ENCODE measurements around the gene SLCO2B1.

The SLCO2B1 gene

DNA sequence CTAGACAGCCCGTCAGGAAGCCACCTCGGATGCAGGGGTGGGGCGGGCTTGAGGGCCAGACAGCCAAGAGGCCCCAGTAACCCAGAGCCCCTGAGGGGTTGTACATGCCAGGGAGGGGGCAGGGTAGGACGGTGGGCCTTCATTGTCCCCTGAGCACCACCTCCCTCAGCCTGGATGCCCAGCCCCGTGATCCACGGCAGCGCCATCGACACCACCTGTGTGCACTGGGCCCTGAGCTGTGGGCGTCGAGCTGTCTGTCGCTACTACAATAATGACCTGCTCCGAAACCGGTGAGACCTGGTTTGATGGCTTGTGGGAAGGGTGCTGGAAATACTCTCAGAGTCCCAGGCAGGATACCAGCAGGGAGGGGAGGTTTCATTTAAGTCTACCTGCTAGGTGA lies 52.2 kb downstream of the SLCO2B1 start:
- POLR2A ChIA-PET, result no interaction called here
- no peak for TF ChIP-seq TARDBP (IDR thresholded peaks at IDR 0.05)
- TF ChIP-seq SUZ12 (IDR thresholded peaks at IDR 0.05), result no peak
- no peak for TF ChIP-seq CTBP1 (IDR thresholded peaks at IDR 0.05; ENCODE audit: borderline replicate concordance)
- TF ChIP-seq ARNT (IDR thresholded peaks at IDR 0.05), result no peak
- TF ChIP-seq FOXM1 (IDR thresholded peaks at IDR 0.05; ENCODE audit: borderline replicate concordance), result no peak
- no peak for TF ChIP-seq FOXA1 (IDR thresholded peaks at IDR 0.05)
- DNase-seq (ENCODE audit: extremely low spot score), result no peak
- CTCF ChIA-PET, result interaction anchor here (8.5 kb wide), 1 partner anchor 60 kb away, joined by 174 read pairs; no protein-coding TSS in a partner anchor

DNA sequence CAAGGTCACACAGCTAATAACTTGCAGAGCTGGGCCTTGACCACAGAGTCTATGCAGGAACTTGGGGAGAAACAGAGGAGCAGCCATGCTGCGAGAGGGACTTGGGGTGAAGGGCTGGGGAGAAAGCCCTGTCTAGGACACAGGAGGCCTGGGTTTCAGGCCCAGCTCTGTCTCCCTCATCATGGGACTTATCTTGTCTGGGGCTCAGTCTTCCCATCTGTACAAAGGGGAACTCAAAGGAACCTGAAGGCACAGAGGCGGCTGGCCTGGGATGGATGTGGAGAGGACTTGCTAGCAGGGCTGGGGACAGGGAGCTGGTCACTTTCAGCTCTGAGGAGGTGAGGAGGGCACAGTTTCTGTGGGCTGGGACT lies 52.7 kb downstream of the SLCO2B1 start:
- ChIA-PET POLR2A (no interaction called here), CTCF (interaction anchor here (1.2 to 8.5 kb wide), 3 partner anchors 9 to 61 kb away, joined by 4 to 174 read pairs (median 24); no protein-coding TSS in a partner anchor)
- no peak for DNase-seq (ENCODE audit: extremely low spot score)
- TF ChIP-seq L3MBTL2 (conservative IDR thresholded peaks at IDR 0.05) (no peak), NFRKB (IDR thresholded peaks at IDR 0.05) (no peak), FOXM1 (IDR thresholded peaks at IDR 0.05; ENCODE audit: borderline replicate concordance) (no peak), SP1 (IDR thresholded peaks at IDR 0.05) (no peak), BHLHE40 (IDR thresholded peaks at IDR 0.05; ENCODE audit: borderline replicate concordance) (no peak), FOXA1 (IDR thresholded peaks at IDR 0.05) (no peak), FOXK2 (IDR thresholded peaks at IDR 0.05) (no peak), TARDBP (IDR thresholded peaks at IDR 0.05) (no peak), ARNT (IDR thresholded peaks at IDR 0.05) (no peak), LEF1 (IDR thresholded peaks at IDR 0.05; ENCODE audit: borderline replicate concordance) (no peak), ZNF384 (IDR thresholded peaks at IDR 0.05) (no peak), ELF4 (IDR thresholded peaks at IDR 0.05) (no peak), CTBP1 (IDR thresholded peaks at IDR 0.05; ENCODE audit: borderline replicate concordance) (no peak), HDGF (IDR thresholded peaks at IDR 0.05; ENCODE audit: borderline replicate concordance) (no peak), SUZ12 (IDR thresholded peaks at IDR 0.05) (no peak)
- TF ChIP-seq, protein P1, sequence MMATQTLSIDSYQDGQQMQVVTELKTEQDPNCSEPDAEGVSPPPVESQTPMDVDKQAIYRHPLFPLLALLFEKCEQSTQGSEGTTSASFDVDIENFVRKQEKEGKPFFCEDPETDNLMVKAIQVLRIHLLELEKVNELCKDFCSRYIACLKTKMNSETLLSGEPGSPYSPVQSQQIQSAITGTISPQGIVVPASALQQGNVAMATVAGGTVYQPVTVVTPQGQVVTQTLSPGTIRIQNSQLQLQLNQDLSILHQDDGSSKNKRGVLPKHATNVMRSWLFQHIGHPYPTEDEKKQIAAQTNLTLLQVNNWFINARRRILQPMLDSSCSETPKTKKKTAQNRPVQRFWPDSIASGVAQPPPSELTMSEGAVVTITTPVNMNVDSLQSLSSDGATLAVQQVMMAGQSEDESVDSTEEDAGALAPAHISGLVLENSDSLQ (IDR thresholded peaks at IDR 0.05), result no peak

DNA sequence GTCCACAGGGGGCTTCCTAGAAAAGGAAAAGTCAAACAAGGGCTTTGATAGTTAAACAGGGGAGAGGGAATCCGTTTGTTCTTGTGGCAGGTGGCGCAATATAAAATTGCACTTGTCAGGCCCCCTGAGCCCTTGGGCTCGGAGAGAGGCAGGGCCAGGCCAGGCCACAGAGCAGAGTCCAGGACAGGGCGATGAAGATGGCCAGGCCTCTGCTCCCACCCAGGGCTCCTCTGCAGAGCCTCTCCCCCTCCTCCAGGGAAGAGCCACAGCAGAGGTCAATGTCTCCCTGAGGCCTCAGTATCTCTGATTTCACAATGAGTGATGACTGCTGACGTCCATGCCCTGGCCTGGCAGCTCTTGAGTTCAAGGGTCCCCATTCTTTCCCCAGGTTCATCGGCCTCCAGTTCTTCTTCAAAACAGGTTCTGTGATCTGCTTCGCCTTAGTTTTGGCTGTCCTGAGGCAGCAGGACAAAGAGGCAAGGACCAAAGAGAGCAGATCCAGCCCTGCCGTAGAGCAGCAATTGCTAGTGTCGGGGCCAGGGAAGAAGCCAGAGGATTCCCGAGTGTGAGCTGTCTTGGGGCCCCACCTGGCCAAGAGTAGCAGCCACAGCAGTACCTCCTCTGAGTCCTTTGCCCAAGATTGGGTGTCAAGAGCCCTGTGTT lies 53.2 kb downstream of the SLCO2B1 start:
- no peak for DNase-seq (ENCODE audit: extremely low spot score)
- POLR2A ChIA-PET, result no interaction called here
- CTCF ChIA-PET, result interaction anchor here (1.0 to 8.5 kb wide), 20 partner anchors 10 to 279 kb away, joined by 3 to 174 read pairs (median 6); partner anchors contain the start of genes SLCO2B1 and TPBGL

GRCh38 chr11:75204685-75205563 lies 54.0 kb downstream of the SLCO2B1 start:
- TF ChIP-seq FOXA1 (IDR thresholded peaks at IDR 0.05), result no peak
- TF ChIP-seq L3MBTL2 (conservative IDR thresholded peaks at IDR 0.05), result no peak
- no peak for TF ChIP-seq ELF4 (IDR thresholded peaks at IDR 0.05)
- TF ChIP-seq SP1 (IDR thresholded peaks at IDR 0.05), result no peak
- TF ChIP-seq BHLHE40 (IDR thresholded peaks at IDR 0.05; ENCODE audit: borderline replicate concordance), result no peak
- no peak for TF ChIP-seq FOXK2 (IDR thresholded peaks at IDR 0.05)
- TF ChIP-seq FOXM1 (IDR thresholded peaks at IDR 0.05; ENCODE audit: borderline replicate concordance), result no peak
- no peak for TF ChIP-seq CTBP1 (IDR thresholded peaks at IDR 0.05; ENCODE audit: borderline replicate concordance)
- TF ChIP-seq LEF1 (IDR thresholded peaks at IDR 0.05; ENCODE audit: borderline replicate concordance), result no peak
- no peak for TF ChIP-seq ARNT (IDR thresholded peaks at IDR 0.05)
- TF ChIP-seq ZNF384 (IDR thresholded peaks at IDR 0.05), result no peak
- no peak for TF ChIP-seq HDGF (IDR thresholded peaks at IDR 0.05; ENCODE audit: borderline replicate concordance)
- no peak for TF ChIP-seq NFRKB (IDR thresholded peaks at IDR 0.05)
- ChIA-PET CTCF (interaction anchor here (0.6 to 8.5 kb wide), 25 partner anchors 9 to 306 kb away, joined by 3 to 174 read pairs (median 5); partner anchors contain the start of genes SLCO2B1 and TPBGL), POLR2A (no interaction called here)
- peak; percentile 86 for DNase-seq (ENCODE audit: extremely low spot score)

More for the DNA sequence above, 53.2 kb downstream of the SLCO2B1 start:
- TF ChIP-seq FOXK2 (IDR thresholded peaks at IDR 0.05), result no peak
- TF ChIP-seq SP1 (IDR thresholded peaks at IDR 0.05), result no peak
- no peak for TF ChIP-seq NFRKB (IDR thresholded peaks at IDR 0.05)
- no peak for TF ChIP-seq TARDBP (IDR thresholded peaks at IDR 0.05)
- no peak for TF ChIP-seq HDGF (IDR thresholded peaks at IDR 0.05; ENCODE audit: borderline replicate concordance)
- TF ChIP-seq CTBP1 (IDR thresholded peaks at IDR 0.05; ENCODE audit: borderline replicate concordance), result no peak
- TF ChIP-seq FOXM1 (IDR thresholded peaks at IDR 0.05; ENCODE audit: borderline replicate concordance), result no peak
- no peak for TF ChIP-seq ARNT (IDR thresholded peaks at IDR 0.05)
- TF ChIP-seq, protein P1 (IDR thresholded peaks at IDR 0.05), result no peak
- no peak for TF ChIP-seq FOXA1 (IDR thresholded peaks at IDR 0.05)
- no peak for TF ChIP-seq BHLHE40 (IDR thresholded peaks at IDR 0.05; ENCODE audit: borderline replicate concordance)
- TF ChIP-seq LEF1 (IDR thresholded peaks at IDR 0.05; ENCODE audit: borderline replicate concordance), result no peak
- no peak for TF ChIP-seq L3MBTL2 (conservative IDR thresholded peaks at IDR 0.05)
- no peak for TF ChIP-seq SUZ12 (IDR thresholded peaks at IDR 0.05)
- TF ChIP-seq ZNF384 (IDR thresholded peaks at IDR 0.05), result no peak
- TF ChIP-seq ELF4 (IDR thresholded peaks at IDR 0.05), result no peak

DNA sequence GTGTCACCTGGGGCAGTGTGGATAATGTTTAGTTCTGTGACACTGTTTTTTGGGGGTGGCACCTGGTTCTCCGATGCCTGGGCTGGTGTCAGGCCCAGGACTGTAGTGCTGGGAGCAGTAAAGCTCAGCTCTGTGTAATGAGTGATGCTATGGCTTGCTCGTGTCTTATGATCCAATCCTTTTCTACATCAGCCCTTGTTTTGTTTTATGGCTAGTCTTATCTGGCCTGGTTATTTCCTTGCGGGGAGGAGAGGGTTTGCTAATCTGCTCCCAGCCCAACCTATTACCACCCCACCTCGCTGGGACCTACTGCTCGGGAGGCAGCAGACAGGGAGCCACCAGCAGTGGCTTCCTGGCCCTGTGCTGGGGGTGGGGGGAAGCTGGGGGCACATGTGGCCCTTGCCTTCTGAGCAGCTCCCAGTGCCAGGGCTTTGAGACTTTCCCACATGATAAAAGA lies 54.7 kb downstream of the SLCO2B1 start:
- POLR2A ChIA-PET, result no interaction called here
- DNase-seq (ENCODE audit: extremely low spot score), result no peak
- CTCF ChIA-PET, result interaction anchor here (0.6 to 8.5 kb wide), 24 partner anchors 9 to 307 kb away, joined by 3 to 174 read pairs (median 6); partner anchors contain the start of genes SLCO2B1 and TPBGL
- TF ChIP-seq CTBP1 (IDR thresholded peaks at IDR 0.05; ENCODE audit: borderline replicate concordance) (no peak), FOXK2 (IDR thresholded peaks at IDR 0.05) (no peak), SP1 (IDR thresholded peaks at IDR 0.05) (no peak), HDGF (IDR thresholded peaks at IDR 0.05; ENCODE audit: borderline replicate concordance) (no peak), ARNT (IDR thresholded peaks at IDR 0.05) (no peak), FOXM1 (IDR thresholded peaks at IDR 0.05; ENCODE audit: borderline replicate concordance) (no peak), SUZ12 (IDR thresholded peaks at IDR 0.05) (no peak), LEF1 (IDR thresholded peaks at IDR 0.05; ENCODE audit: borderline replicate concordance) (no peak), BHLHE40 (IDR thresholded peaks at IDR 0.05; ENCODE audit: borderline replicate concordance) (no peak), L3MBTL2 (conservative IDR thresholded peaks at IDR 0.05) (no peak), ZNF384 (IDR thresholded peaks at IDR 0.05) (no peak), FOXA1 (IDR thresholded peaks at IDR 0.05) (no peak), ELF4 (IDR thresholded peaks at IDR 0.05) (no peak), TARDBP (IDR thresholded peaks at IDR 0.05) (no peak), NFRKB (IDR thresholded peaks at IDR 0.05) (no peak)
- TF ChIP-seq, protein P1 (IDR thresholded peaks at IDR 0.05), result no peak
